Measurements from ENCODE around the gene CD40. TPM values are rescaled to one million over a fixed set of nuclear protein-coding genes. Genes with fewer than 3 reads are reported as not detected.
A peak's percentile ranks its signal among the peaks of the same experiment; 100 is the strongest.

CD40 gene
- total RNA-seq = 10 to 100 TPM; 12.0 to 17.5 (median 15.9) TPM

GRCh38 chr20:46117704-46118467, at the start of gene CD40:
TSS of gene CD40 (plus strand) at chr20:46118314. CDS start at chr20:46118344, 30 bp downstream.
- peak within 1 kb of the TSS; percentile 30 for H3K4me3 ChIP-seq (ENCODE audit: low read depth, poor library complexity, severe bottlenecking)
- peak; percentile 81 to 96 for DNase-seq (ENCODE audit: low spot score in 2 of 2)
- intact Hi-C loops (cut with DNase I; ENCODE audit: low total_unique reads) = no loop called here
- WGBS, 2 donors = 2 to 3% methylated on average over 37 to 38 of the region's 40 CpGs
- TF ChIP-seq CTCF (IDR thresholded peaks at IDR 0.05) = no peak
- no peak for TF ChIP-seq POLR2A (IDR thresholded peaks at IDR 0.05)

- DNase-seq (ENCODE audit: low spot score in 2 of 2) = no peak
- TF ChIP-seq POLR2A (IDR thresholded peaks at IDR 0.05) (no peak), CTCF (IDR thresholded peaks at IDR 0.05) (no peak)
- H3K4me3 ChIP-seq (ENCODE audit: low read depth, poor library complexity, severe bottlenecking) = no peak overlapping the region
- WGBS, 2 donors = 95 to 96% methylated on average over 20 of the region's 20 CpGs
- intact Hi-C loops (cut with DNase I; ENCODE audit: low total_unique reads) = no loop called here
These were observed 47.8 kb upstream of the CD40 start for GRCh38 chr20:46070215-46070900.

GRCh38 chr20:46071573-46071972, 46.5 kb upstream of the CD40 start:
- intact Hi-C loops (cut with DNase I; ENCODE audit: low total_unique reads) = no loop called here
- WGBS, 2 donors = 59 to 73% methylated on average over 3 of the region's 3 CpGs
- no peak for TF ChIP-seq CTCF (IDR thresholded peaks at IDR 0.05)
- no peak for DNase-seq (ENCODE audit: low spot score in 2 of 2)
- no peak overlapping the region for H3K4me3 ChIP-seq (ENCODE audit: low read depth, poor library complexity, severe bottlenecking)

- no peak overlapping the region for H3K4me3 ChIP-seq (ENCODE audit: low read depth, poor library complexity, severe bottlenecking)
- intact Hi-C loops (cut with DNase I; ENCODE audit: low total_unique reads) = no loop called here
- no peak for TF ChIP-seq CTCF (IDR thresholded peaks at IDR 0.05)
- TF ChIP-seq POLR2A (IDR thresholded peaks at IDR 0.05) = no peak
- 73 to 84% methylated on average over 4 of the region's 4 CpGs for WGBS, 2 donors
- no peak for DNase-seq (ENCODE audit: low spot score in 2 of 2)
These were observed 45.1 kb upstream of the CD40 start for GRCh38 chr20:46073024-46073423.

GRCh38 chr20:46073443-46073842, 44.7 kb upstream of the CD40 start:
- no peak overlapping the region for H3K4me3 ChIP-seq (ENCODE audit: low read depth, poor library complexity, severe bottlenecking)
- DNase-seq (ENCODE audit: low spot score in 2 of 2) = no peak
- TF ChIP-seq POLR2A (IDR thresholded peaks at IDR 0.05) (no peak), CTCF (IDR thresholded peaks at IDR 0.05) (no peak)
- intact Hi-C loops (cut with DNase I; ENCODE audit: low total_unique reads) = no loop called here
- WGBS, 2 donors = 47 to 56% methylated on average over 3 of the region's 3 CpGs
